GM19351 (cell line): Measurements from ENCODE around the gene LINC00305.
A peak's percentile ranks its signal among the peaks of the same experiment; 100 is the strongest.

Source experiments
- ATAC-seq: cut with Tn5 transposase; IDR thresholded peaks from one replicate; pipeline ENCODE4 v1.9.1; 2021; ENCODE audit warnings: mild to moderate bottlenecking, moderate library complexity; ENCODE audit not compliant: unreplicated experiment

The LINC00305 gene

GRCh38 chr18:64037812-64038414 is 111.0 kb downstream of the LINC00305 start:
- ATAC-seq: peak; percentile 75

GRCh38 chr18:64032312-64032711 is 116.6 kb downstream of the LINC00305 start:
- no peak for ATAC-seq

- no peak for ATAC-seq
These were observed 117.5 kb downstream of the LINC00305 start for GRCh38 chr18:64031411-64031810.
